Right lobe of liver (tissue), 4 donors: ENCODE data around the gene NOTCH1.

Experiments used
- CTCF ChIP-seq, 4 donors: fragments of 200-600 bp in 3 of 4; fragments of 450-650 bp in 1 of 4; IDR thresholded peaks; one replicate each; pipeline versions ENCODE4 v1.5.1 to v1.8.0; 2016 to 2022; ENCODE audit warnings: antibody characterized with exemption in 4 of 4, mild to moderate bottlenecking in 2 of 4
- POLR2A ChIP-seq: fragments of 450-650 bp; IDR thresholded peaks from one replicate; pipeline ENCODE4 v1.6.1; 2017; ENCODE audit warnings: antibody characterized with exemption, mild to moderate bottlenecking
- donor health status: DM: no; HTN: no; CAD: no.
- donor health status: DM: no; HTN: no; CAD: no.
- donor health status: DM: no; HTN: yes; CAD: no.

- no peak for TF ChIP-seq CTCF (IDR thresholded peaks at IDR 0.05)
- TF ChIP-seq POLR2A: no peak
Measured at GRCh38 chr9:136536051-136536720, 9.7 kb downstream of the NOTCH1 start.
